DND-41 (cell line): Measurements from ENCODE around the gene ARHGAP45.

Experiments used
- ATAC-seq: fragments of 200-7000 bp; cut with Tn5 transposase; 3 replicates; pipeline ENCODE4 v1.9.1; 2021; ENCODE audit warnings: low read depth; ENCODE audit not compliant: insufficient read depth
- DNase-seq: peaks from one replicate; pipeline ENCODE4 v3.0.0-alpha.2; 2020
- H2AFZ ChIP-seq: 2 replicates; pipeline ENCODE4 v1.6.0; 2012; ENCODE audit warnings: low read depth, low read length
- H3K27ac ChIP-seq: 2 replicates; pipeline ENCODE4 v1.5.1; 2012; ENCODE audit warnings: low read length, inconsistent platforms
- H3K27me3 ChIP-seq: fragments of 200-600 bp; sonication (generic); 2 replicates; pipeline ENCODE4 v1.6.0; 2012; ENCODE audit warnings: low read length, mild to moderate bottlenecking, inconsistent platforms; ENCODE audit not compliant: insufficient read depth, poor library complexity
- H3K36me3 ChIP-seq: 2 replicates; pipeline ENCODE4 v1.5.1; 2012; ENCODE audit warnings: low read length, inconsistent platforms; ENCODE audit not compliant: insufficient read depth
- H3K4me1 ChIP-seq: 2 replicates; pipeline ENCODE4 v1.5.1; 2012; ENCODE audit warnings: mild to moderate bottlenecking, low read length; ENCODE audit not compliant: insufficient read depth
- H3K4me2 ChIP-seq: 2 replicates; pipeline ENCODE4 v1.6.0; 2012; ENCODE audit warnings: mild to moderate bottlenecking, moderate library complexity, low read length, inconsistent platforms; ENCODE audit not compliant: insufficient read depth
- H3K4me3 ChIP-seq, 2 experiments: fragments of 200-600 bp in 1 of 2; shearing (Covaris generic) in 1 of 2; 2 replicates each; pipeline ENCODE4 v1.5.1; 2012 to 2016; ENCODE audit warnings: inconsistent platforms in 2 of 2, low read length in 2 of 2, mild to moderate bottlenecking in 2 of 2, low read depth in 1 of 2, moderate library complexity in 1 of 2
- H3K79me2 ChIP-seq: 2 replicates; pipeline ENCODE4 v1.6.0; 2012; ENCODE audit warnings: low read length, inconsistent platforms; ENCODE audit not compliant: insufficient read depth
- H3K9ac ChIP-seq: 2 replicates; pipeline ENCODE4 v1.6.0; 2012; ENCODE audit warnings: low read depth, mild to moderate bottlenecking, inconsistent platforms, low read length, moderate library complexity
- H3K9me3 ChIP-seq: 2 replicates; pipeline ENCODE4 v1.5.1; 2012; ENCODE audit warnings: low read length, moderate library complexity, mild to moderate bottlenecking, inconsistent platforms; ENCODE audit not compliant: insufficient read depth, severe bottlenecking
- H4K20me1 ChIP-seq: 2 replicates; pipeline ENCODE4 v1.6.0; 2012; ENCODE audit warnings: low read length; ENCODE audit not compliant: insufficient read depth
- EZH2 ChIP-seq: IDR thresholded peaks from 3 replicates; pipeline ENCODE4 v1.6.1; 2012; ENCODE audit warnings: borderline replicate concordance, low read depth, mild to moderate bottlenecking, moderate library complexity, low read length, inconsistent platforms; ENCODE audit not compliant: severe bottlenecking
- TF ChIP-seq, protein P1 (sequence below): IDR thresholded peaks from 2 replicates; pipeline ENCODE4 v1.5.1; 2012; ENCODE audit warnings: borderline replicate concordance, low read length, moderate library complexity, mild to moderate bottlenecking; ENCODE audit not compliant: poor library complexity, severe bottlenecking; ENCODE audit errors: extremely low read depth

The ARHGAP45 gene

DNA sequence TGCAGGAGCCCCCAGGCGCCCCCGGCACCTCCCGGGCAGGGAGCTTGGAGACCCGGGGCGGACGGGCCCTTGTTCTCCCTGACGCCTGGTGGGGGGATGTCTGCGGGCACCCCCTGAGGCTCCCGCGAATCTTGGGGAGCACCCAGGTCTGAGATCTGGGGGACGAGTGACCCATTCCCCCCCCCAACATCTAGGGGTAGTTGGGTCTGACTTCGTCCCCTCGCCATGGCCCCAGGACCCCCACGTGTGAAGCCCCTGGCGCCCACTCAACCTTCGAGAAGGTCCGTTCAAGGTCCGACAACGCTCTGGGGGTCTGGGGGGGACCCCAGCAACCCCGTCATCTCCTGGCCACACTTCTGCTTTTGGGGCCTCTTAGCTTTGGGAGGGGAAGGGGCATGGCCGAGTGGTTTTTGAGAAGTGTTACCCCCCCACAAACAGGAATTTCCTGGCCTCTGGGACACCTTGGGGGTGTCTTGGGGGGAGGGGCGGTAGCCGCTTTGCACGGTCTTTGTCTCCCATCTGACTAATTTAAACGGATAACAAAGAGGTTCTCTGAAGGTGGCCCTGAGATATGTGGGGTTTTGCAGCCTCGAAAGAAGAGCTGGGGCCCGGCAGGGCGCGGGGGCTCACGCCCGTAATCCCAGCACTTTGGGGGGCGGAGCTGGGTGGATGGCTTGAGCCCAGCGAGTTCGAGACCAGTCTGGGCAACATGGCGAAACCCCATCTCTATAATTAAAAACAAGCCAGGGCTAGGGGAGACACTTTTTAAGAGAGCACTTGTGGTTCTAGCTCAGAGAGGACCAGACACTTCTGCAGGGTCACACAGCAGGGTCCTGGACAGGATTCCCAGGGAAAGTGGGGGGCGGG is 40.0 kb upstream of the ARHGAP45 start:
- TF ChIP-seq, protein P1, sequence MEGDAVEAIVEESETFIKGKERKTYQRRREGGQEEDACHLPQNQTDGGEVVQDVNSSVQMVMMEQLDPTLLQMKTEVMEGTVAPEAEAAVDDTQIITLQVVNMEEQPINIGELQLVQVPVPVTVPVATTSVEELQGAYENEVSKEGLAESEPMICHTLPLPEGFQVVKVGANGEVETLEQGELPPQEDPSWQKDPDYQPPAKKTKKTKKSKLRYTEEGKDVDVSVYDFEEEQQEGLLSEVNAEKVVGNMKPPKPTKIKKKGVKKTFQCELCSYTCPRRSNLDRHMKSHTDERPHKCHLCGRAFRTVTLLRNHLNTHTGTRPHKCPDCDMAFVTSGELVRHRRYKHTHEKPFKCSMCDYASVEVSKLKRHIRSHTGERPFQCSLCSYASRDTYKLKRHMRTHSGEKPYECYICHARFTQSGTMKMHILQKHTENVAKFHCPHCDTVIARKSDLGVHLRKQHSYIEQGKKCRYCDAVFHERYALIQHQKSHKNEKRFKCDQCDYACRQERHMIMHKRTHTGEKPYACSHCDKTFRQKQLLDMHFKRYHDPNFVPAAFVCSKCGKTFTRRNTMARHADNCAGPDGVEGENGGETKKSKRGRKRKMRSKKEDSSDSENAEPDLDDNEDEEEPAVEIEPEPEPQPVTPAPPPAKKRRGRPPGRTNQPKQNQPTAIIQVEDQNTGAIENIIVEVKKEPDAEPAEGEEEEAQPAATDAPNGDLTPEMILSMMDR, result no peak
- no peak for TF ChIP-seq EZH2
- no peaks in the 10 kb centered on the region for H4K20me1 ChIP-seq
- H3K27ac ChIP-seq, result no peak overlapping the region
- no peak overlapping the region for H2AFZ ChIP-seq
- no peaks in the 10 kb centered on the region for H3K79me2 ChIP-seq
- no peaks in the 10 kb centered on the region for H3K36me3 ChIP-seq
- DNase-seq, result no peak
- H3K4me3 ChIP-seq, result peak overlapping the region in 1 of 2 experiments; percentile 43; a peak in 2 of 4 replicates
- peak overlapping the region; percentile 73 for H3K4me2 ChIP-seq
- H3K9me3 ChIP-seq, result no peaks in the 10 kb centered on the region
- H3K27me3 ChIP-seq, result peaks cover 25% of the 10 kb centered on the region
- ATAC-seq, result no peak
- H3K4me1 ChIP-seq, result peaks cover 36% of the 10 kb centered on the region
- peak overlapping the region; percentile 34; the same call in 1 of the 2 replicates for H3K9ac ChIP-seq

DNA sequence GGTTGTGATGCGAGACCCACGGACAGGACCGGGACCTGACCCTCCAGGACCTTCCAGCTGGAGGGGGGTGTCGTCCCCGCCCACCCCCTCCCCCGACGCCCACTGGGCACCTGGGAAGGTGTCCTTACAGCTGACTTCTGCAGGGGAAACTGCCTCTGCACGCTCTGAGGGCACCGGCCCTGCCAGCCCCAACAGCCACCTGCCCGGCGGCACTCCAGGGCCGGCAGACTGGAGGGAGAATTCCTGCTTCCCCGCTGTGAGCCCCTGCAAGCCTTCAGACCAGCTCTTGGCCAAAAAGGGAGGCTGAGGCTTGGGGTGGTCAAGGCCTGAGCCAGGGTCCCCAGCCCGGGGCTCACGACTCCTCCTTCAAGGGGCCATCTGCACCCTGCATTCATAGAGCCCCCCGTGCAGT is 39.3 kb upstream of the ARHGAP45 start:
- no peak for DNase-seq
- Histone ChIP-seq H3K9me3 (no peaks in the 10 kb centered on the region), H3K27me3 (peaks cover 25% of the 10 kb centered on the region), H3K4me2 (peak overlapping the region; percentile 73; the same call in 1 of the 2 replicates), H4K20me1 (no peaks in the 10 kb centered on the region), H3K9ac (no peak overlapping the region; the same call in 1 of the 2 replicates), H3K4me3 (peak overlapping the region in 1 of 2 experiments; percentile 43; a peak in 1 of 4 replicates), H3K79me2 (no peaks in the 10 kb centered on the region), H3K27ac (no peak overlapping the region), H2AFZ (no peak overlapping the region), H3K36me3 (no peaks in the 10 kb centered on the region), H3K4me1 (peaks cover 36% of the 10 kb centered on the region)
- peak; percentile 16 for ATAC-seq
- no peak for TF ChIP-seq EZH2
- TF ChIP-seq, protein P1, result no peak

DNA sequence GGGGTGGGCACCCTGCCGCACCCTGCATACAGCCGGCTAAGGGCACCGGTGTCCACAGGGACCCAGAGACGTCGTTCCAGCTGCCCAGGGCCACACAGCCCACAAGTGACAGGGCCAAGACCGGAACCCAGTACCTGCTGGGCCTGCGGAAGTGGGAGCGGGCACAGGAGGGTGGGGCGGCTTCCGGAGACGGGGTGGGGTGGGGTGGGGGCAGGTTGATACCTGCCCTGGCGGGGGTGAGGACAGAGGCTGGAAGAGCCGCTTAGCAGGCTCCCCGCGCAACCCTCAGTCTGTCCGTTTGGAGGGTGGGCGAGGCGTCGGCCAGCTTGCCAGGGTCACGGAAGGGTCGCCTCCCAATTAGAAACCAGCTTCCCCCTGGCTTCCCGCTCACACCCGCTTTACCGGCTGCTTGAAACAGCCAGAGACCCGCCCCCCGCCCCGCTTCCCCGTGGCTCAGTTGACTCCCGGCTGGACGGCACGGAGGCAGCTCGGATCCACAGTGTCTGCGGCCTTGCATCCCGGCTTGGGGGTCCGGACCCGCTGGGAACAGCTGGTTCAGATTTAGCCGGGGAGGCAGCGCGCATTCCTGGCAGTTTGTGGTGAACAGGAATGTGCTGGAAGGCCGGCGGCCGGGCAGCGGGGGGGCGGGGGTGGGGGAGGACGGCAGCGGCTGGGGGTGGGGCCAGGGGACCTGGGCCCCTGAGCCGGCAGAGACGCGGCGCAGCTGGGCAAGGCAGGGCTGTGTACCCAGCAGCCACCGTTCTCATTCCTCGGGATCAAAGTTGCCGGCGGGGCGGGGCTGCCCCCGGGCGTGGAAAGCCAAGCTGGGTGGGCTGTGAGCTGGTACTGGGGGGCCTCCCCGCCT is 38.7 kb upstream of the ARHGAP45 start:
- Histone ChIP-seq H3K27me3 (peaks cover 25% of the 10 kb centered on the region), H3K9me3 (no peaks in the 10 kb centered on the region), H3K4me3 (peak overlapping the region in 1 of 2 experiments; percentile 55; a peak in 2 of 4 replicates), H2AFZ (peak overlapping the region; percentile 46), H3K36me3 (no peaks in the 10 kb centered on the region), H3K4me2 (peak overlapping the region; percentile 73), H3K79me2 (no peaks in the 10 kb centered on the region), H4K20me1 (no peaks in the 10 kb centered on the region), H3K9ac (peak overlapping the region; percentile 49), H3K27ac (no peak overlapping the region), H3K4me1 (peaks cover 36% of the 10 kb centered on the region)
- ATAC-seq (peak; percentile 82), DNase-seq (peak; percentile 74)
- TF ChIP-seq, protein P1, result no peak
- TF ChIP-seq EZH2, result no peak
